ENCODE measurements around the gene OXT. TPM values are rescaled to one million over a fixed set of nuclear protein-coding genes. Genes with fewer than 3 reads are reported as not detected.

OXT gene
- total RNA-seq, 4 donors from 2014 or later = not detected

GRCh38 chr20:3045816-3046676, 25.4 kb upstream of the OXT start, which contains the start of gene MRPS26:
TSS of gene MRPS26 (plus strand) at chr20:3046052. CDS start at chr20:3046069, 17 bp downstream.
- TF ChIP-seq POLR2AphosphoS5 (IDR thresholded peaks at IDR 0.05) (peak; percentile 77), EP300 (IDR thresholded peaks at IDR 0.05) (no peak), POLR2A (IDR thresholded peaks at IDR 0.05) (peak; percentile 72 to 73), CTCF (IDR thresholded peaks at IDR 0.05) (peak in 2 of 4 experiments; percentile 2 to 15)
- Histone ChIP-seq H3K27me3 (no peaks in the 10 kb centered on the region), H3K36me3 (peaks cover 0 to 34% of the 10 kb centered on the region in 2 donors), H3K27ac (peak within 1 kb of the TSS; percentile 67 to 96 (median 93)), H3K4me1 (peaks cover 0 to 53% (median 20%) of the 10 kb centered on the region in 3 donors), H3K4me3 (peak within 1 kb of the TSS; percentile 74 to 79), H3K9me3 (no peaks in the 10 kb centered on the region)
- ATAC-seq = peak; percentile 95
- no CpG with 5 or more reads among the region's 104 CpGs for WGBS, 2 donors (ENCODE audit: low coverage in 1 of 2)

GRCh38 chr20:3046677-3047462, 24.6 kb upstream of the OXT start:
- H3K4me1 ChIP-seq = peaks cover 0 to 47% (median 17%) of the 10 kb centered on the region in 3 donors
- H3K36me3 ChIP-seq = peaks cover 0 to 33% of the 10 kb centered on the region in 2 donors
- H3K27ac ChIP-seq = peak overlapping the region; percentile 67 to 96 (median 93)
- H3K27me3 ChIP-seq = no peaks in the 10 kb centered on the region
- TF ChIP-seq CTCF (IDR thresholded peaks at IDR 0.05) (no peak), EP300 (IDR thresholded peaks at IDR 0.05) (no peak), POLR2AphosphoS5 (IDR thresholded peaks at IDR 0.05) (no peak), POLR2A (IDR thresholded peaks at IDR 0.05) (no peak)
- no peak for ATAC-seq
- peak overlapping the region; percentile 74 to 79 for H3K4me3 ChIP-seq
- 52 to 69% methylated on average over 3 to 14 of the region's 39 CpGs for WGBS, 2 donors (ENCODE audit: low coverage in 1 of 2)
- no peaks in the 10 kb centered on the region for H3K9me3 ChIP-seq

- TF ChIP-seq POLR2A (IDR thresholded peaks at IDR 0.05) (no peak), EP300 (IDR thresholded peaks at IDR 0.05) (no peak), POLR2AphosphoS5 (IDR thresholded peaks at IDR 0.05) (no peak), CTCF (IDR thresholded peaks at IDR 0.05) (no peak)
- H3K4me1 ChIP-seq = peaks cover 0 to 38% (median 16%) of the 10 kb centered on the region in 3 donors
- no peak for ATAC-seq
- H3K27ac ChIP-seq = no peak overlapping the region
- peak overlapping the region in 1 of 2 donors; percentile 74 for H3K4me3 ChIP-seq
- 62 to 74% methylated on average over 3 to 4 of the region's 14 CpGs for WGBS, 2 donors (ENCODE audit: low coverage in 1 of 2)
- no peaks in the 10 kb centered on the region for H3K27me3 ChIP-seq
- peaks cover 0 to 33% of the 10 kb centered on the region in 2 donors for H3K36me3 ChIP-seq
- no peaks in the 10 kb centered on the region for H3K9me3 ChIP-seq
These were observed 23.7 kb upstream of the OXT start for GRCh38 chr20:3047486-3048419.

GRCh38 chr20:3051385-3052019, 19.9 kb upstream of the OXT start:
- Histone ChIP-seq H3K9me3 (no peaks in the 10 kb centered on the region), H3K36me3 (peaks cover 0 to 33% of the 10 kb centered on the region in 2 donors), H3K27ac (no peak overlapping the region), H3K4me3 (no peak overlapping the region), H3K27me3 (no peaks in the 10 kb centered on the region), H3K4me1 (peaks cover 0 to 19% (median 9%) of the 10 kb centered on the region in 3 donors)
- WGBS, 2 donors (ENCODE audit: low coverage in 1 of 2) = 67 to 79% methylated on average over 4 to 6 of the region's 7 CpGs
- no peak for TF ChIP-seq POLR2AphosphoS5 (IDR thresholded peaks at IDR 0.05)
- TF ChIP-seq EP300 (IDR thresholded peaks at IDR 0.05) = no peak
- no peak for TF ChIP-seq POLR2A (IDR thresholded peaks at IDR 0.05)
- TF ChIP-seq CTCF (IDR thresholded peaks at IDR 0.05) = no peak
- no peak for ATAC-seq

Measured in gastroesophageal sphincter (tissue), 4 donors.